GM19035 (cell line): ENCODE data around the gene PPP1R16B.
A peak's percentile ranks its signal among the peaks of the same experiment; 100 is the strongest.

Source experiments
- ATAC-seq: cut with Tn5 transposase; IDR thresholded peaks from one replicate; pipeline ENCODE4 v1.9.1; 2021; ENCODE audit not compliant: unreplicated experiment

Gene PPP1R16B

DNA sequence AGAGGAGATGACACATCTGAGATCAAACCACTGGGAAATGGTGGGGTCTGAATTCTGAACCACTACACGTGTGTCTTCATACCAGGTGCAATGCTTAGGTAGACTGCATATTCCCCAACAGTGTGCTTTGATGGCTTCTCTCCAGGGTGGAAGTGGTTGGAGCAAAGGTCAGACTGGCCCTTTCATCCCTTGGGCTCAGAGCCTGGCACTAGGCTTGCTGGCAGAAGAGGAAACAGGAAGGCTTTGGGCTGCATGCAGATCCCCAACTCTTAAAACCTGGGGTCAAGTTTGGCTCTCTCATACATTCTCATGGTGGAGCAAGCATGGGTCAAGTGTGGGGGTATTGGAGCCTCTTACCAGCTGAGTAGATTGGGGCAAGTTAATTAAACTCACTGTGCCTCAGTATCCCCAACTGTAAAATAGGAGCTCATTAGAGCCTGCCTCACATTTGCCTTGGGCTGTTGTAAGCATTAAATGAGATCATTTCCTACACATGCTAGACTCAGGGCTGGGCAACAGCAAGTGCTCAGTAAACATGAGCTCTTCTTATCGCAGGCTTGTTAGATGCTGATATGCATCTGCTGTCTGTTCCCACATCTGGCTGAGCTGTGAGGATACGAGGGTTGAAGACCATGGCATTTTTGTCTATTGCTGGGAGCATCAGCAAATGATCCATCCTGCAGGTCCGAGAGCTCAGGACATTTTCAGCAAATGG is 69.1 kb downstream of the PPP1R16B start:
- ATAC-seq, result peak; percentile 7

- ATAC-seq, result peak; percentile 64
Observed at GRCh38 chr20:38875175-38875993, 69.9 kb downstream of the PPP1R16B start.

DNA sequence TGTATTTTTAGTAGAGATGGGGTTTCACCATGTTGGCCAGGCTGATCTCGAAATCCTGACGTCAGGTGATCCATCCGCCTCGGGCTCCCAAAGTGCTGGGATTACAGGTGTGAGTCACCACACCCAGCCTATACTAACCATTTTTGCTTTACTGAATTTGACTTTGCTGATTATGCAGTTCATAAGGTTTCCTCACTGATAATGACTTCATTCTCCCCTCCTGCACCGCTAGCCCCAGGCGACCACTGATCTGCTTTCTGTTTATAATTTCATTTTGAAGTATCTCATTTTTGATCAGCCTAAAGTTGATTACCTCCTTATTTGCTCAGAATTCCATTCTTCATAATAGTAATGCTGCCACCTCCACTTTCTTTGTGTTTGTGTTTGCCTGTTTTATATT is 72.0 kb downstream of the PPP1R16B start:
- ATAC-seq, result no peak

- ATAC-seq, result no peak
Observed at GRCh38 chr20:38878866-38879265, 73.4 kb downstream of the PPP1R16B start.

DNA sequence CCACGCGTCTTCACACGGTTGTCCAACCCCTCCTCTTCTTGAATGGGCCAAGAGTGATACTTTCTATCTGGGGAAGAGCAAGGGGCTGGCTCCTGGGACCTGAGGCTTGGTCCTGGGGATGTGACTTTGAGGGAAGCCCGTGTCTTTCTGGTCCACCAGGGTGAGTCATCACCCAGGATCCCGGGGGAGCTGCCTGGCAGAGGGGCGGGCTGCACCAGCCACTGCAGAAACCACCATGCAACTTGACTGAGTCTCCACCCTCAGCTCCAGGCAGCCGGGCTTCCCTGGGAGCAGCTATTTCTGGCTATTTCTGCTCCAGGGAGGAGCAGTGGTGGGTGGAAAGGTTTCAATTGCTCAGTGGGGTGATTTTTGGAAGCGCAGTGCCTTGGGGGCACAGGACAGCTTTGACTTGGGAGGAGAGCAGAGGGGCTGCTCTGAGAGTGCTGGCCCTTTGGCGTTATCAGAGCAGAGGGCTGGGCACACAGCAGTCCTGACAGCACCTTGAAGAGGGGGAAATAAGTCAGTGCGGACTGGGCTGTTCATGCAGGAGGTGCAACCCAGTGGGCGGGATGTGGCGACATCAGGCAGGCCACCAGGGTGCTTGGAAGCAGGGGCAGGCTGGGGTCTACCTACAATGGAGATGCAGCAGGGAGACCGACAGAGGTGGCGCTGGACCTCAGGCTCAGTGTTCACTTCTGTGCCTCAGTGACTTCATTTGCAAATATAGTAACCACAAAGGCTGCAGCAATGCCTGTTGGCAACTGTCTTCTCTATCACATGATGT is 75.6 kb downstream of the PPP1R16B start:
- ATAC-seq, result no peak

GRCh38 chr20:38881806-38882440 is 76.4 kb downstream of the PPP1R16B start:
- ATAC-seq, result no peak

- ATAC-seq, result no peak
Observed at GRCh38 chr20:38882600-38882999, 77.1 kb downstream of the PPP1R16B start.

- ATAC-seq, result no peak
Observed at GRCh38 chr20:38883081-38883980, 77.8 kb downstream of the PPP1R16B start.

DNA sequence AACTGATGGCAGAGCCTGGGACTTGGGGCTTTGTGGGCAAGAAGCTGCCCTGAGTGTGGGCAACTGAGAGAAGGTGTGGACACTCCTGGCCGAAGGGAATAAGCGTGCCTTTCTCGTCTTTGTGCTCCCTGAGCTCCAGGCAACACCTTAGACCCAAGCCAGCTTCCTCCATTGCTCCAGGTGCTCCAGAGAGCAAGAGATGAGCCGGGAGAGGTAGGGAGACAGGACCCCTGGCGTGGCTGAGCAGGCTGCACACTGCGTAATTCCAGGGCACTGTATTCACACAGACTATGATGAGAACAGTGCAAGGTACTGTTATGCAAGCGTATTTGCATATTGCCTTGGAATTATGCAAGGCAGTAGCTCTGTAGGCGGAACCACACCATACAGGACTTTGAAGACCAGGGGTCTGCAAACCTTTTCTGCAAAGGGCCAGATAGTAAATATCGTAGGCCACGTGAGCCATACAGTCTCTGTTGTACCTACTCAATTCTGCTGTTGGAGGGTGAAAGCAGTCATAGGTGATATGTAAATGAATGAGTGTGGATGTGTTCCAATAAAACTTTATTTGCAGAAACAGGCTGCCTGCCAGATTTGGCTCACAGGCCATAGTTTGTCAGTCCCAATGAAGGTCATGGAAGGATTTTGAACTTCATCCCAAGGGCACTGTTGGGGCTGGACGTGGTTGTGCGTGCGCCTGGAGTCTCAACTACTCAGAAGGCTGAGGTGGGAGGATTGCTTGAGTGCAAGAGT is 78.7 kb downstream of the PPP1R16B start:
- no peak for ATAC-seq

- ATAC-seq, result no peak
Observed at GRCh38 chr20:38885357-38885756, 79.9 kb downstream of the PPP1R16B start.

GRCh38 chr20:38888059-38888831 is 82.7 kb downstream of the PPP1R16B start:
- ATAC-seq, result no peak

GRCh38 chr20:38889050-38889449 is 83.6 kb downstream of the PPP1R16B start:
- ATAC-seq, result no peak

- ATAC-seq, result no peak
Observed at GRCh38 chr20:38889792-38890496, 84.4 kb downstream of the PPP1R16B start.

DNA sequence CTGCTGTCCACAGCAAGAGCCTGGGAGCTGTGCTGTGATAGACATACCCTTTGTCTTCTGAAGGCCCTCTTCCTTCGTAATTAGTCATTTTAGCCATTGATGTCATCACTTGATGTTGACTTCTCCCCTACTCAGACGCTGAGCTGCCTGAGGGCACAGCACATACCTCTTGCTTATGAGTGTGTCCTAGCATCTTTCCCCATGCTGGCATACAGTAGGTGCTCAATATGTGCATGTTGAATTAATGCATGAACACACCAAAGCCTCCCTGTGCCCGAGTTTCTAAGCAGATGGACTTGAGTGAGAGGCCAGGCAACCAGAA is 85.0 kb downstream of the PPP1R16B start:
- ATAC-seq, result no peak

GRCh38 chr20:38892091-38892981 is 86.8 kb downstream of the PPP1R16B start:
- peak; percentile 61 for ATAC-seq

DNA sequence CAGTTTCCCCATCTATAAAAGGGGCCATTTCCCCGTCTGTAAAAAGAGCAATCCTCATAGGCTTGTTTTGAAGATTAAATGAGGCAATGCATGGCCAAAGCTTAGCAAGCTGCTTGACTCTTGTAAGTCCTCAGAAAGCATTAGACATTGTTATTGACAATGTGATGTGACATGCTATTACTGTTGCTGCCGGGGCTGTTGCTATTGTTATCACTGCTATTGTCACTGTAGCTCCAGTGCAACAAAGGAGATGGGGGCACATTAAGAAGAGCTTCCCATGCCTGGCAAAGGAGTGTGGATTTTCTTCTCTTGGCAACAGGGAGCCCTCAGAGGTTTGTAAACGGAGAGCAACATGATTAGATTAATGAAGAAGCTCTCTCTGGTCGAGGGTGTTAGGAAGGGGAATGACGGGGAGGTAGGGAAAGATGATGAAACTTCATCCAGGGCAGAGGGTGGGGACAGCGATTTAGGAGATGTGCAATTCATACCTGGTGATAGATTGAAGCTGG is 87.6 kb downstream of the PPP1R16B start:
- no peak for ATAC-seq

GRCh38 chr20:38893565-38894090 is 88.1 kb downstream of the PPP1R16B start:
- ATAC-seq, result no peak
